Cardiac septum (tissue), 1 donor: ENCODE data around the gene MAPK13. TPM values are rescaled to one million over a fixed set of nuclear protein-coding genes. Genes with fewer than 3 reads are reported as not detected.

Source experiments
- total RNA-seq: library from RNA; stranded (reverse); fragmentation: NEBNext Ultra II Directional; extraction: Animal tissue kit (Norgen Biotek cat#: 25700); gene quantifications from one replicate; pipeline ENCODE4 v1.2.1, GENCODE V29; 2021
- donor health status: DM: no; HTN: no; CAD: no.

The MAPK13 gene
- total RNA-seq, 1 donor from 2014 or later, result 1.6 TPM

Other genes with a start within 250 kb of the MAPK13 start
- 20.4 TPM for gene SRPK1, start 209.4 kb upstream of the MAPK13 start, total RNA-seq
- 0.13 TPM for gene SLC26A8, start 105.9 kb upstream of the MAPK13 start, total RNA-seq
- 25.6 TPM for gene MAPK14, start 102.7 kb upstream of the MAPK13 start, total RNA-seq
- gene BRPF3, start 66.2 kb downstream of the MAPK13 start, total RNA-seq, result 19.6 TPM
- not detected for gene PNPLA1, start 139.5 kb downstream of the MAPK13 start, total RNA-seq
- not detected for gene BNIP5, start 206.4 kb downstream of the MAPK13 start, total RNA-seq